Left forelimb (tissue), 1 donor: ENCODE measurements around the gene LCA5.
A peak's percentile ranks its signal among the peaks of the same experiment; 100 is the strongest.
"Not testable (repeated sequence)": the region's sequence is repeated elsewhere in the genome, so short reads cannot be mapped to it uniquely, and the experiment has no call there.

Experiments used
- DNase-seq: peaks from one replicate; pipeline ENCODE4 v3.0.0-alpha.2; 2018; ENCODE audit warnings: low spot score

Gene LCA5

GRCh38 chr6:79536954-79537747 is at the start of gene LCA5:
Gene LCA5 (minus strand): TSS chr6:79537430. CDS start chr6:79518894, 18,536 bp downstream.
- DNase-seq, result peak; percentile 93

DNA sequence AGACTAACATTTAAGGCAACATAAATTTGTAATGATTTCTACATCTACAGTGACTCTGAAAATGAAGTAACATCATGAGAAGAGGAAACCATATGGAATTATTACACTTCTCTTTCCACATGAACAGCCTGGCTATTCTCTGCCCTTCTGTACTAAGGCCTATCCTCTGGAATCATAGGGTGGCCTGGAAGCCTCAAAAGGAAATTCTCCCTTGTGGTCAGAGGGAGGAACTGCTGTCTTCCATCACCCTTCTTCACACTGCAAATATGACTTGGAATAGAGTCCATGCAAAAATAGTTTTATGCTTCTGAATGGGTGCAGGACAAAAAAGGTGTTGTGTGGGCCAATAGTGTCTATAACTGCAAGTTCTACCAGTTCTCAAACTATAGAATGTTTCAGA is 49.3 kb upstream of the LCA5 start:
- no peak for DNase-seq

DNA sequence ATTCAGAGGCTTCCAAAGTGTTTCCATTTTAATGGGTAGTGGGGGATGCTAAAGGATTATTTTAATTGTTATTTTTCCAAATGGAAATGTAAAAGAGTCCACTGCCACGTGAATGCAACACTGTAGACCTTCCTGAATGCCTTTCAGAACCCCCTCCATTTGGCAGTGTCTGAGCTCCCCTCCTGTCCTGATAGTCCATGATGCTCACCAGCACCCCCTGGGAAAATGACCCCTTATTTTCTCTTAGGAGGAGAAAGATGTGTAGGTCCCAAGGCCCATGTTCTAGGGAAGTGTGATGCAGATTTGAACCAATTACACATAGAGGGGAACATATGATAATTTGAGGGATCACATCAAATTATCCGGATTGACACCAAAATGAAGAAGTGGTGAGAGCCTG is 47.1 kb upstream of the LCA5 start:
- no peak for DNase-seq

DNA sequence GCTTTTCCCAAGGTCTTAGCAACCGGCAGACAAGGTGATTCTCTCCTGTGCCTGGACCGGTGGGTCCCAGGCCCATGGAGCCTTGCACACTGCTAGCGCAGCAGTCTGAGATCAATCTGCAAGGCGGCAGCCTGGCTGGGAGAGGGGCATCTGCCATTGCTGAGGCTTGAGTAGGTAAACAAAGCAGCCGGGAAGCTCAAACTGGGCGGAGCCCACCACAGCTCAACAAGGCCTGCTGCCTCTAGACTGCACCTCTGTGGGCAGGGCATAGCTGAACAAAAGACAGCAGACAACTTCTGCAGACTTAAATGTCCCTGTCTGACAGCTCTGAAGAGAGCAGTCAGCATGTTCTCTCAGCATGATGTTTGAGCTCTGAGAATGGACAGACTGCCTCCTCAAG is 40.7 kb upstream of the LCA5 start:
- not testable (repeated sequence) for DNase-seq

DNA sequence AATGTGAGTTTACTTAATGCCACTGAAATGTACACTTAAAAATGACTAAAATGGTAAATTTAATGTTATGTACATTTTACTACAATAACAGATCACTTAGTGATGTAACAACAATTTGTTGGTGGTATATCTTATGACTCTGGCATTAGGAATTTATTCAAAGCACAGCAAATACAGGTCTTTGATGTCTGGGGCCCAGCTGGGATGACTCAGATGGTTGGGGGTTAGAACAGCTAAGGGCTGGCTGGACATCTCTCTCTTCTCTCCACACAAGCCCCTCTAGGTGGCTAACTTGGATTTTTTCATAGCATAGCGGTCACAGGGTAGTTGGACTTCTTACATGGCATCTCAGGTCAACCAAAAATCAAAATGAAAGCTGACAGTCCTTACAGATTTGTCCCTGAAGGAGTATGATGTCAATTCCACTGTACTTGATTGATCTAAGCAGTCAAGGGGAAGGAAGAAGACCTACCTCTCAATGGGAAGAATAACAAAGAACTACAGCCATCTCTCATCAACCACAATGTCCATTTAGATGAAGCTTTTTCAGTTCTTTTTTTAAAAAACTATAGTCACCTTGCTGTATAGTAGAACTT is 37.5 kb upstream of the LCA5 start:
- DNase-seq, result no peak

- no peak for DNase-seq
These were observed 36.9 kb upstream of the LCA5 start for GRCh38 chr6:79574174-79574573.

DNA sequence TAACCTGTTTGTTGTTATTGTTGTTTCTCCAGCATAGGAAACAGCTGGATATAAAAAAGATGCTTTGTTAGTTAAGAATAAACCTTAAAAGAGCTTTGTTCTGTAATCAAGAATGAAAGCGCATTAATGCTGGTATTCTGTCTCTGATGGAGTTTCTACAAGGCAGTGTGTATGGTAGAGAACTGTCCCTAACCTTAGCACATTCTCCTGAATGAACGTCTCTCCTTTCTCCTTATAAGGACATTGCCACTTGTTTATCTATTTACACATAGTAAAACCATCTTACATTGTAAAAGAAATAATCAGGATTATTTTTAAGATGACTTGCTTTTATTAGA is 33.8 kb upstream of the LCA5 start:
- DNase-seq, result no peak

DNA sequence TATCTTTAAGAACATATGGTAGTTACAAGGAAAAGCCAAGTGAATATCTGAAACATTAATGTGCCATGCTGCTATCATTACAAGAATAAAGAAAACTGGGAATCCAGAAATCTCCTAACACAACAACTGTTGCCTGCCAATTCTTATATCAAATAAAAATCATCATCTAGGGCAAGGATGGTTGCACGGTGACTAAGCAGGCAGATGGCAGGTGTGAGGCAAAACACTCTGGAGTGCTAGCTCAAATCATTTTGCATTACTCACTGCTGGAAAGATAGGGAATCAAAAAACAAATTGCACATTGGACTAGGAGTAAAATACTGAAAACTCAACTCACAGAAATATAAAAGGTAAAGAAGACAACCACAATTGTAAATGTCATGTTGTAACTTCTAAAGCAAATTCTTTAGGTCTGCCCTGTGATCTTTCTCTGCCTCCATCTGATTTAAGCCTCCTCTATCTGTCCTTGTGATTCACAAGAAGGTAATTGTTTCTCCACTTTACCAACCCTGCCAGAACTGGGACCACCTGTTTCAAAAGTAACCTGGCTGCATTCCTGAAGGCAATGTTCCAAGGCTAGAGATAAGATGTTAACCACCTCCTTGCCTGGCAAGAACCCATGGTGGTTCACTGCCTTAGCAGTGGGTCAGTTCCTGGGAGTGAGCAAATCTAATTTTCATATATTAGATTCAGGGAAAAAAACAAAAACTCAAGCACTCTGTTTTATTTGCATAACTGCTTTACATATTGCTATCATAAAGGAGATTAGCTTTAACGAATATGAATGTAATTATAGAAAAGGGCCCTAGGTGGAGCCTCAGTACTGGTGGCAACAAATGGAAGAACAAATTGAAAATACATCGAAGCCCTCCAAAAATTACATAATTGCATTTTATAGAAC is 33.1 kb upstream of the LCA5 start:
- no peak for DNase-seq

GRCh38 chr6:79568996-79569395 is 31.8 kb upstream of the LCA5 start:
- DNase-seq, result no peak

GRCh38 chr6:79564636-79565035 is 27.4 kb upstream of the LCA5 start:
- no peak for DNase-seq

DNA sequence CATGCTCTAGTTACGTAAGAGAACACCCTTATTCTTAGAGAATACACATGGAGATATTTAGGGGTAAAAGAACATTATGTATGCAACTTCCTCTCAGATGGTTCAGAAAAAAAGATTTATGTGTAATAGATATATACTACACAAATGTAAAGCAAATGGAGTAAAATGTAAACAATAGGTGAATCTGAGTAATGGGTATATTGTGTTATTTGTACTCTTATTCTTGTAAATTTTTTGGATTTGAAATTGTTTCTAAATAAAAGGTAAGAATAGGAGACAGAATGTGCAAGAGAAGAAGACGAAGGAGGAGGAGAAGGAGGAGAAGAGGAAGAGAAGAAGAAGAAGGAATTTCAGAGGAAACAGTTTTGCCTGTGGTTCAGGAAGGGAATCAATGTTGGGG is 22.5 kb upstream of the LCA5 start:
- no peak for DNase-seq

- DNase-seq, result no peak
These were observed 20.6 kb upstream of the LCA5 start for GRCh38 chr6:79557673-79558467.

- DNase-seq, result no peak
These were observed 17.1 kb upstream of the LCA5 start for GRCh38 chr6:79554305-79554704.

DNA sequence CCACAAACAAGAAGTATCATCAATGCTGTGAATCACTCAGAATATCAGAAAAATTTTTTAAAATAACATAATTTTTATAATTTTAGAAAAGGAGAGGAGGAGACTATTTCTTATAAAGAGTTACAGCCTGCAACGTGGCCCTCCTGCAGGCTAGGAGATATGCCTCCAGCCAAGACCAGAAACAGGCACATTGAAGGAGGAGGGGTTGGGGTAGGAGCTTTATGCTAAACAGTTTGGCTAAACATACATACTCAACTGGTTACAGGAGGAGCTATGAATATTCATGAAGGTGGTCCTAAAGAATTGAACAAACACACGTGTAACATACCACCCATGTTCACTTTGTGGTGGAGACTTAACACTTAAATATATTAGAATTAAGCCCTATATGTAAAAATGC is 14.2 kb upstream of the LCA5 start:
- DNase-seq, result no peak

DNA sequence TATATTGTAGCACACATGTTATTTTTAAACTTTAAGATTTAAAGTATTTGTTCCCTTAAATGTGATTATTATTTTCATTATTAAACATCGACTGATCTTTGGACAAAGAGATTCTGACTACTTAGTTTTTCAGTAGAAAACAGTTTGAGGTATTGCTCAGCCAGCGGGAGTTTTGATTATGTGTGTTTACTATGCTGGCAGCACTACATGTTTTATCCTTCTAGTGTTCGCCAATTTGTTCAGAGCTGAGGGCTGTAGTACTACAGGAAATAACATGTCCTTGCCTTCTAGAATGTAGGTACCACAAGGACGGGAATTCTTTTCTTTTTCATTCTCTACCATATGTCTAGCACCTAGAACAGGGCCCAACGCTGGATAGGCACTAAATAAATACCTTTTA is 11.1 kb upstream of the LCA5 start:
- no peak for DNase-seq

- DNase-seq, result no peak
These were observed 9.0 kb upstream of the LCA5 start for GRCh38 chr6:79546186-79546585.

GRCh38 chr6:79544939-79545450 is 7.8 kb upstream of the LCA5 start:
- DNase-seq, result peak; percentile 73

GRCh38 chr6:79544299-79544927 is 7.2 kb upstream of the LCA5 start:
- DNase-seq, result no peak

DNA sequence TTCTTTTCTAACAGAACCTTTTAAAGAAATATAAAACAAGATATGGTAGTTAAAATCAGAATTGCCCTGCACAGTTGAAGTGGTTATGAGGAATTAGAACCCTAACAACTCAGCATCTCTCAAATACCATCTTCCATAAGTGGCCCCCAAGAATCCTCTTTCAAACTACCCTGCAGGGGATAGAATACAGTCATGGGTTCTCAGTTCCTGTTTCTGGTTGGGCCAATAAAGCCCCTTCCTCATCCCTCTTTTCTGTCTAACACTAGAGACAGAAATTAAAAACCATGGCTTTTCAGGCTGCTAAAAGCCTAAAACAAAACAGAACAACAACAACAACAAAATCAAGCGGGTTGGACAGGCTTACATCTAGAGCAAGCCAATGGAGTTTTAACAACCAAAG is 6.7 kb upstream of the LCA5 start:
- no peak for DNase-seq

DNA sequence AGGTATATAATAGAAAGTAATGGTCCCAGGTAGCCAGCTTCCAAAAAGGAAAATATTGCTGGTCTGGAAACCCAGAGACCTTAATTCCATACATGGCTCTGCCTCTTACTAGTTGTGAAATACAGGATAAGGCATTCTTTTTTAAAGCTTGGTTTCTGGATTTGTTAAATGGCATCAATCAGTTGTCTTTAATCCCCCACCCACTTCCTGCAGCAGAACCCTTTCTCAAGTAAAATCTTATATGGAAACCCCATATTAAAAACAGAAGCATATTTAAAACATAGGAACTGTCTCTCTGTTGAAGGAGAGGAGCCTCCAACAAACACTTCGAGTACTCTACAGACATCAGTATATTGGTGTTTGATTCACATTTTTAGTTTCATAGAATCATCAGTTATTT is 6.2 kb upstream of the LCA5 start:
- DNase-seq, result no peak
